Measurements from ENCODE around the gene VTN. TPM values are rescaled to one million over a fixed set of nuclear protein-coding genes. Genes with fewer than 3 reads are reported as not detected.

Gene VTN
- total RNA-seq, 3 donors from 2014 or later = 0.60 to 1.1 (median 0.94) TPM

GRCh38 chr17:28335201-28335958, 34.7 kb downstream of the VTN start, which contains the start of the genes IFT20 and TNFAIP1:
IFT20 (minus strand) TSS chr17:28335472; CDS start chr17:28331985, 3,487 bp downstream.
TNFAIP1 (plus strand) TSS chr17:28335761; CDS start chr17:28339522, 3,761 bp downstream.
- DNase-seq = peak; percentile 96
- H3K9me3 Mint-ChIP-seq = no peaks in the 10 kb centered on the region
- peak within 1 kb of the TSS; percentile 96 for H3K4me3 Mint-ChIP-seq
- H3K4me1 Mint-ChIP-seq (ENCODE audit: low read depth) = peaks cover 44% of the 10 kb centered on the region
- H3K27me3 Mint-ChIP-seq (ENCODE audit: low read depth) = no peaks in the 10 kb centered on the region
- peak; percentile 97 to 98 for ATAC-seq
- H3K36me3 Mint-ChIP-seq (ENCODE audit: insufficient read depth) = peaks cover 12% of the 10 kb centered on the region

GRCh38 chr17:28334666-28335200, 35.4 kb downstream of the VTN start:
- H3K27me3 Mint-ChIP-seq (ENCODE audit: low read depth) = no peaks in the 10 kb centered on the region
- peaks cover 44% of the 10 kb centered on the region for H3K4me1 Mint-ChIP-seq (ENCODE audit: low read depth)
- H3K36me3 Mint-ChIP-seq (ENCODE audit: insufficient read depth) = peaks cover 12% of the 10 kb centered on the region
- H3K9me3 Mint-ChIP-seq = no peaks in the 10 kb centered on the region
- ATAC-seq = peak in 1 of 2 donors; percentile 0
- no peak for DNase-seq
- peak overlapping the region; percentile 96 for H3K4me3 Mint-ChIP-seq

DNA sequence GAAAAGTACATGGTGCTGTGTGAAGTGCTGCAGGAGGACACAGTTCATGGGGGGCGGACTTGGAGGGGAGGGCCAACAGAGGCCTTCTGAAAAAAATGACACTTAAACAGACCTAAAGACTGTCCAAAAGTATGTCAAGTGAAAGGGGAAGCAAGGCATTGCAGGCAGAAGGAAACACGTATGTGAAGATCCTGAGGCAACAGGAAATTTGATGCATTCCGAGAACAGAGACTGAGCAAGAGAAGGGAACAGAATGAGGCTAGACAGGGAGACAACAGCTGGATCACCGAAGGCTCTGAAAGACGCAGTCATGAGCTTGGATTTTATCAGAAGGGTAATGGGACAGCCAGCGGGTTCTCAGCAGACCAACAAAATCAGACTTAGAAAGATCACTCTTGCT, 35.9 kb downstream of the VTN start:
- H3K36me3 Mint-ChIP-seq (ENCODE audit: insufficient read depth) = peaks cover 9% of the 10 kb centered on the region
- no peaks in the 10 kb centered on the region for H3K27me3 Mint-ChIP-seq (ENCODE audit: low read depth)
- DNase-seq = no peak
- no peak for ATAC-seq
- peaks cover 42% of the 10 kb centered on the region for H3K4me1 Mint-ChIP-seq (ENCODE audit: low read depth)
- H3K9me3 Mint-ChIP-seq = no peaks in the 10 kb centered on the region
- H3K4me3 Mint-ChIP-seq = peak overlapping the region; percentile 96

DNA sequence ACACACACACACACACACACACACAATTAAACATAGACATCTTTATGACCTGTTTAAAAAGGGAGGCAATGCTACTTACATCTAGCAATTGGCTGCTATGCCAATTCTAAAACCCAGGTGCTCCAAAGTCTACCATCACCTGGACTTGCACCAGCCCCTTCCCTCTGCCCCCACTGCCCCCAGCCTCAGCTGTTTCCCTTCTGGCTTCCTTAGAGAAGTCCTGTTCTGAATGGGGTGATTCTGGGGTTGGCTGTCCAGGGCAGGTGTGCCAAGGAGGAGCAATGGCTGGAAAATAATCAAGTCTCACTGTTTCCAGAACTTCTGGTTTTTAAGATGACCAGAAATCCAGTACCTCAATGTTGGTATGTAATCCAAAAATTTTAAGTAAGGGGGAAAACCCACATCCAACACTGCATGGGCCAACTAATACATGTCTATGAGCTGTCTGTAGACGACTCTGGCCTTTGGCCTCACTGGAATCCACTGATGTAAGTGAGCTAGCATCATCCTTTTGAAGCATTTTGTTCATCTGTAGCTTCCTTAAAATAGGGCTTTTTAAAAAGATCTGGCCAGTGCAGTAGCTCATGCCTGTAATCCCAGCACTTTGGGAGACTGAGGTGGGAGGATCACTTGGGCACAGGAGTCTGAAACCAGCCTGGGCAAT, 36.9 kb downstream of the VTN start:
- H3K4me3 Mint-ChIP-seq = peak overlapping the region; percentile 96
- H3K27me3 Mint-ChIP-seq (ENCODE audit: low read depth) = no peaks in the 10 kb centered on the region
- ATAC-seq (no peak), DNase-seq (no peak)
- peaks cover 39% of the 10 kb centered on the region for H3K4me1 Mint-ChIP-seq (ENCODE audit: low read depth)
- H3K9me3 Mint-ChIP-seq = no peaks in the 10 kb centered on the region
- peaks cover 15% of the 10 kb centered on the region for H3K36me3 Mint-ChIP-seq (ENCODE audit: insufficient read depth)

GRCh38 chr17:28331891-28332420, 38.2 kb downstream of the VTN start:
- ATAC-seq (no peak), DNase-seq (no peak)
- peaks cover 19% of the 10 kb centered on the region for H3K36me3 Mint-ChIP-seq (ENCODE audit: insufficient read depth)
- H3K4me1 Mint-ChIP-seq (ENCODE audit: low read depth) = peaks cover 38% of the 10 kb centered on the region
- no peak overlapping the region for H3K4me3 Mint-ChIP-seq
- H3K27me3 Mint-ChIP-seq (ENCODE audit: low read depth) = no peaks in the 10 kb centered on the region
- H3K9me3 Mint-ChIP-seq = no peaks in the 10 kb centered on the region

- Mint-ChIP-seq H3K36me3 (ENCODE audit: insufficient read depth) (peaks cover 23% of the 10 kb centered on the region), H3K4me1 (ENCODE audit: low read depth) (peaks cover 31% of the 10 kb centered on the region), H3K27me3 (ENCODE audit: low read depth) (no peaks in the 10 kb centered on the region), H3K4me3 (no peak overlapping the region), H3K9me3 (no peaks in the 10 kb centered on the region)
- ATAC-seq (no peak), DNase-seq (no peak)
These were observed 39.4 kb downstream of the VTN start for GRCh38 chr17:28330671-28331070.

- H3K4me1 Mint-ChIP-seq (ENCODE audit: low read depth) = peaks cover 18% of the 10 kb centered on the region
- DNase-seq = no peak
- H3K9me3 Mint-ChIP-seq = no peaks in the 10 kb centered on the region
- peaks cover 23% of the 10 kb centered on the region for H3K36me3 Mint-ChIP-seq (ENCODE audit: insufficient read depth)
- no peak overlapping the region for H3K4me3 Mint-ChIP-seq
- no peaks in the 10 kb centered on the region for H3K27me3 Mint-ChIP-seq (ENCODE audit: low read depth)
- ATAC-seq = no peak
These were observed 41.8 kb downstream of the VTN start for GRCh38 chr17:28328325-28328724.

GRCh38 chr17:28327709-28328108, 42.4 kb downstream of the VTN start:
- DNase-seq (no peak), ATAC-seq (no peak)
- Mint-ChIP-seq H3K36me3 (ENCODE audit: insufficient read depth) (peaks cover 23% of the 10 kb centered on the region), H3K4me3 (no peak overlapping the region), H3K4me1 (ENCODE audit: low read depth) (peaks cover 18% of the 10 kb centered on the region), H3K27me3 (ENCODE audit: low read depth) (no peaks in the 10 kb centered on the region), H3K9me3 (no peaks in the 10 kb centered on the region)

- DNase-seq = no peak
- H3K9me3 Mint-ChIP-seq = no peaks in the 10 kb centered on the region
- no peaks in the 10 kb centered on the region for H3K27me3 Mint-ChIP-seq (ENCODE audit: low read depth)
- H3K4me3 Mint-ChIP-seq = peak overlapping the region; percentile 7
- H3K4me1 Mint-ChIP-seq (ENCODE audit: low read depth) = peaks cover 14% of the 10 kb centered on the region
- H3K36me3 Mint-ChIP-seq (ENCODE audit: insufficient read depth) = peaks cover 22% of the 10 kb centered on the region
- ATAC-seq = peak; percentile 94 to 98
These were observed 43.0 kb downstream of the VTN start for GRCh38 chr17:28327031-28327607.

GRCh38 chr17:28326114-28326513, 44.0 kb downstream of the VTN start:
- H3K9me3 Mint-ChIP-seq = no peaks in the 10 kb centered on the region
- H3K4me1 Mint-ChIP-seq (ENCODE audit: low read depth) = peaks cover 12% of the 10 kb centered on the region
- H3K27me3 Mint-ChIP-seq (ENCODE audit: low read depth) = no peaks in the 10 kb centered on the region
- peaks cover 16% of the 10 kb centered on the region for H3K36me3 Mint-ChIP-seq (ENCODE audit: insufficient read depth)
- DNase-seq (no peak), ATAC-seq (no peak)
- H3K4me3 Mint-ChIP-seq = no peak overlapping the region

- H3K9me3 Mint-ChIP-seq = no peaks in the 10 kb centered on the region
- DNase-seq = no peak
- peaks cover 15% of the 10 kb centered on the region for H3K36me3 Mint-ChIP-seq (ENCODE audit: insufficient read depth)
- ATAC-seq = no peak
- H3K27me3 Mint-ChIP-seq (ENCODE audit: low read depth) = no peaks in the 10 kb centered on the region
- H3K4me3 Mint-ChIP-seq = no peak overlapping the region
- peaks cover 15% of the 10 kb centered on the region for H3K4me1 Mint-ChIP-seq (ENCODE audit: low read depth)
These were observed 44.9 kb downstream of the VTN start for GRCh38 chr17:28325211-28325610.

GRCh38 chr17:28324781-28325180, 45.3 kb downstream of the VTN start:
- Mint-ChIP-seq H3K36me3 (ENCODE audit: insufficient read depth) (peaks cover 15% of the 10 kb centered on the region), H3K27me3 (ENCODE audit: low read depth) (no peaks in the 10 kb centered on the region), H3K9me3 (no peaks in the 10 kb centered on the region), H3K4me1 (ENCODE audit: low read depth) (peaks cover 19% of the 10 kb centered on the region), H3K4me3 (no peak overlapping the region)
- DNase-seq (no peak), ATAC-seq (no peak)

DNA sequence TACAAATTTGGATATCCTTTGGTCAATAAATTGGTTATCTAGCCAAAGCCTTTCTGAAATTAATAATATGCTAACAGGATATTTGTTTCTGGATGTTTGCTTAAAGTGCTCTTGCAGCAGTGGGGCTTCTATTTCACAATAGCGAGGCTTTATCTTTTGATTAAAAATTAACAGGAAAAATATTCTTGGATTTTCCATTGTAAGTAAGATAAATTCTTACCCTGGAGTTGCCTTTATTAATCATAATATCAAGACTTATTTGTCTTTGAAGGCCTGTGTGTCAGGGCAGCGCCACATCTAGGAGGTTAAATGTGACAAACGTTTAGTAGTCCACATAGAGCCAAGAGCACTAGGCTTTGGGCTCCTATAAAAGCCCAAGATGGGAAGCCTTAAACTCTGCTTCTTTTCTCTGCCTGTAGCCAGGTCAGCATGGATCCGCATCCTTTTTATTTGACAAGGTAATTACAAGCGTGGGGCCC, 45.8 kb downstream of the VTN start:
- Mint-ChIP-seq H3K9me3 (no peaks in the 10 kb centered on the region), H3K27me3 (ENCODE audit: low read depth) (no peaks in the 10 kb centered on the region), H3K4me1 (ENCODE audit: low read depth) (peaks cover 23% of the 10 kb centered on the region), H3K36me3 (ENCODE audit: insufficient read depth) (peaks cover 15% of the 10 kb centered on the region), H3K4me3 (no peak overlapping the region)
- ATAC-seq = no peak
- DNase-seq = no peak

Measured in activated T-cell treated with anti-CD3 and anti-CD28 coated beads, Interleukin-2, amount 50 U/mL, for 4 hours (primary cell).